WERI-Rb-1 (cell line): ENCODE measurements around the gene COBL.

Experiments used
- DNase-seq: peaks from one replicate; pipeline ENCODE4 v3.0.0-alpha.2; 2020
- H3K27ac ChIP-seq: fragments of 250-450 bp; sonication (Bioruptor Pico); 2 replicates; pipeline ENCODE4 v1.5.1; 2020; ENCODE audit warnings: mild to moderate bottlenecking, moderate library complexity
- H3K27me3 ChIP-seq: fragments of 250-450 bp; sonication (Bioruptor Pico); 2 replicates; pipeline ENCODE4 v1.5.1; 2021; ENCODE audit warnings: mild to moderate bottlenecking, low read depth, moderate library complexity; ENCODE audit not compliant: insufficient read depth, severe bottlenecking
- H3K36me3 ChIP-seq: fragments of 250-450 bp; sonication (Bioruptor Pico); 2 replicates; pipeline ENCODE4 v1.5.1; 2020; ENCODE audit warnings: mild to moderate bottlenecking, moderate library complexity
- H3K4me3 ChIP-seq: 2 replicates; pipeline ENCODE4 v1.5.1; 2011; ENCODE audit warnings: low read depth, mild to moderate bottlenecking, control low read depth, low read length
- H3K9me3 ChIP-seq: fragments of 250-450 bp; sonication (Bioruptor Pico); 2 replicates; pipeline ENCODE4 v1.5.1; 2021; ENCODE audit warnings: mild to moderate bottlenecking, moderate library complexity; ENCODE audit not compliant: severe bottlenecking
- CTCF ChIP-seq: IDR thresholded peaks from 2 replicates; pipeline ENCODE4 v1.5.1; 2011; ENCODE audit warnings: low read depth, mild to moderate bottlenecking, control low read depth, inconsistent platforms, low read length

Gene COBL

GRCh38 chr7:51075681-51076580 is 240.7 kb downstream of the COBL start:
- Histone ChIP-seq H3K9me3 (no peaks in the 10 kb centered on the region), H3K36me3 (peaks cover 22% of the 10 kb centered on the region), H3K4me3 (no peak overlapping the region), H3K27ac (no peak overlapping the region), H3K27me3 (no peaks in the 10 kb centered on the region)
- TF ChIP-seq CTCF = no peak
- no peak for DNase-seq

GRCh38 chr7:51073171-51073570 is 243.4 kb downstream of the COBL start:
- no peak for DNase-seq
- no peaks in the 10 kb centered on the region; the same call in 1 of the 2 replicates for H3K36me3 ChIP-seq
- no peaks in the 10 kb centered on the region for H3K27me3 ChIP-seq
- H3K4me3 ChIP-seq = no peak overlapping the region
- H3K9me3 ChIP-seq = no peaks in the 10 kb centered on the region
- no peak overlapping the region for H3K27ac ChIP-seq
- no peak for TF ChIP-seq CTCF

- no peak overlapping the region for H3K27ac ChIP-seq
- no peaks in the 10 kb centered on the region for H3K9me3 ChIP-seq
- H3K4me3 ChIP-seq = no peak overlapping the region
- TF ChIP-seq CTCF = no peak
- H3K27me3 ChIP-seq = no peaks in the 10 kb centered on the region
- H3K36me3 ChIP-seq = peaks cover under 1% of the 10 kb centered on the region; the same call in 1 of the 2 replicates
- no peak for DNase-seq
Measured at GRCh38 chr7:51072281-51072680, 244.3 kb downstream of the COBL start.

- TF ChIP-seq CTCF = no peak
Measured at GRCh38 chr7:51071427-51071826, 245.2 kb downstream of the COBL start.

GRCh38 chr7:51070151-51070550 is 246.5 kb downstream of the COBL start:
- DNase-seq = no peak
- no peaks in the 10 kb centered on the region for H3K9me3 ChIP-seq
- peaks cover 7% of the 10 kb centered on the region for H3K36me3 ChIP-seq
- TF ChIP-seq CTCF = no peak
- H3K27me3 ChIP-seq = no peaks in the 10 kb centered on the region
- H3K4me3 ChIP-seq = no peak overlapping the region
- no peak overlapping the region for H3K27ac ChIP-seq

More at GRCh38 chr7:51071427-51071826, 245.2 kb downstream of the COBL start:
- Histone ChIP-seq H3K36me3 (peaks cover 7% of the 10 kb centered on the region), H3K4me3 (no peak overlapping the region), H3K27me3 (no peaks in the 10 kb centered on the region), H3K9me3 (no peaks in the 10 kb centered on the region), H3K27ac (no peak overlapping the region)
- no peak for DNase-seq
